Astrocyte of the hippocampus (primary cell): ENCODE data around the gene EEFSEC.
A peak's percentile ranks its signal among the peaks of the same experiment; 100 is the strongest.
"Not testable (repeated sequence)": the region's sequence is repeated elsewhere in the genome, so short reads cannot be mapped to it uniquely, and the experiment has no call there.

ENCODE experiments used
- DNase-seq: peaks from one replicate; pipeline ENCODE4 v3.0.0; 2011; ENCODE audit warnings: low read depth, low spot score

Gene EEFSEC

DNA sequence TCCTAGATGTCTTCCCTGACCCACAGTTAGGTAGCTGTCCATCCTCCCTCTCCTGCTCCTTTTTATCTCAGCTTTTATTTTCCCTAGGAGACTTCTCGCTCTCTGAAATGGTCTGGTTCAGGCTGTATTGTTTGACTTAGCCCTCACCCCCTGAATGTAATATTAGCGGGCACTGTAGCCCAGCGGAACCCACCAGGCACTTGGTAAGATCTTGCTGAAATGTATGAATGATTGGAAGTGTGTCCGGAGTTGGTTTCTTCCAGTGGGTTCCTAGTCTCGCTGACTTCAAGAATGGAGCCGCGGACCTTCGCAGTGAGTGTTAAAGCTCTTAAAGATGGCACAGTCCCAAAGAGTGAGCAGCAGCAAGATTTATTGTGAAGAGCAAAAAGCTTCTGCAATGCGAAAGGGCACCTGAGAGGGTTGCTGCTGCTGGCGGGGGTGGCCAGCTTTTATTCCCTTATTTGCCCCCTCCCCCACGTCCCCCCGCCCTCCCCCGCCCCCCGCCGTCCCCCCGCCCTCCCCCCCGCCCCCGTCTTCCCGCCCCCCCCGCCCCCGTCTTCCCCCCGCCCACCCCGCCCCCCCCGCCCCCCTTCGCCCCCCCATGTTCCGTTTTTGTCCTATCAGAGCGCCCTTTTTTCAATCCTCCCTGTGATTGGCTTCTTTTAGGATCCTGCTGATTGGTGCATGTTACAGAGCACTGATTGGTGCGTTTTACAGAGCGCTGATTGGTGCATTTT, 694 bp upstream of the EEFSEC start:
- no peak for DNase-seq

DNA sequence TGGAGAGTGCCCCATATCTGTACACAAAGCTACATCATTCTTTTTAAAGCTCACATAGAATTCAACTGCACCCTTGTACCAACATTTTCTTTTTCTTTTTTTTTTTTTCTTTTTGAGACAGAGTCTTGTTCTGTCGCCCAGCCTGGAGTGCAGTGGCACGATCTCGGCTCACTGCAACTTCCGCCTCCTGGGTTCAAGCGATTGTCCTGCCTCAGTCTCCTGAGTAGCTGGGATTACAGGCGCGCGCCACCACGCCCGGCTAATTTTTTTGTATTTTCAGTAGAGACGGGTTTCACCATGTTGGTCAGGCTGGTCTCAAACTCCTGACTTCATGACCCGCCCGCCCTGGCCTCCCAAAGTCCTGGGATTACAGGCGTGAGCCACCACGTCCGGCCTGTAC, 1.1 kb downstream of the EEFSEC start:
- not testable (repeated sequence) for DNase-seq

DNA sequence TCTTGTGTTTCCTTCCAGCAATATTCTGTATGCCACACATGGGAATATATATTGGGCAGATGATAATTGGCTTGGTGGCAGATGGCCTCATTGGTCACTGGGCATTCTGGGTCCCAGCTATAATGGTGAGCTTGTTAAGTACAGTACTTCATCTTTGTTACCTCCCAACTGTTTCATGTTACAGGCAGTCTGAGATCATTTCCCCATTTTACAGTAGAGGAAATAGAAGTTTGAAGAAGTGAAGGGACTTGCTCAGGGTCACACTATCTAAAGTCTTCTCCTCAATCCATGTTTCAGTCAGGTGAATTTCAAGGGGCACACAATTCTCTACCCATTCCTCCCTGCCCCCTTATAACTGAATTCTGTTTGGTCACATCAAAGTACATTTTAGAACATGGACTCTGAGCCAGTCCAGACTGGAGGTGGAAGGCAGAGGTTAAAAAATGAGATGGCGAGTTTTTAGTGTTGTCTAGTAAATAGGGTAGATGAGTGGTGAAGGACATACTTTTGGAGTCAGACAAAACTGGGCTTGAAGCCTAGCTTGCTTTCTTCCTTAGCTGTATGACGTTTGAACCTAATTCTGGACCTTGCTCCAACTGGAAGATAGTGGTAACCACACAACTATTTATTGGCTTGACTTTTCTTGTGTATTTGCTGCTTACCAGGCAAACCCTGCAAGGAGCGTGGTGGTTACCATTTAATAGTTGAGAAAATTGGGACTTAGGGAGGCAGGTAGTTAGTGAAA, 2.5 kb downstream of the EEFSEC start:
- no peak for DNase-seq

DNA sequence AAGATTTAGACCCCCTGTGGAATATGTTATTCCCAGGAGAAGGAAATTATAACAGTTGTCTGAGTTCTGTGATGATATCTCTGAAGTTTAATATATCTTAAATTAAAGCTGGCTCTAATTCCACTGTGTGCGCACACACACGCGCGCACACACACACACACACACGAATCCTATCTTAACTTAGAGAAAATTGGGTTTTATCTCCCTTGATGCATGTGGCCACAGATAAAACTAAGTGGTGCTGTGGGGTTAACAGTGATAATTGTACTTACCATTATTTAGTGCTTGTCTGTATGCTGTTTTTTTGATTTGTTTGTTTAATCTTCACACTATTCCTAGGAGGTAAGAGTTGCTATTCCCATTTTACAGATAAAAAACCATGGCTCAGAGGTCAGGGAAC, 7.4 kb downstream of the EEFSEC start:
- no peak for DNase-seq

DNA sequence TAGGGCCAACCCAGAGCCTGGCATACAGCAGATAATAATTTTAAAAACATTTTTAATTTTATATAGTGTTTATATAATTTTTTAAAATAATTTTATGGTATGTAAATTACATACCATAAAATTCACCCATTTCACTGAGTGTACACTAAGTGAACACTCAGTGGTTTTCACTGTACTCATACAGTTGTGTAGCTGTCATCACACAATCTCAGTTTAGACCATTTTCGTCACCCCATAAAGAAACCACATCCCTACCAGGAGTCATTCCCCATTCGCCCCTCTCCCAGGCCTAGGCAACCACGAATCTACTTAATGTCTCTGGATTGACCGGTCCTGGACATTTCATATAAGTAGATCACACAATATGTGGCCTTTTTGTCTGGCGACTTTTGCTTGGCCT, 10.2 kb downstream of the EEFSEC start:
- no peak for DNase-seq

DNA sequence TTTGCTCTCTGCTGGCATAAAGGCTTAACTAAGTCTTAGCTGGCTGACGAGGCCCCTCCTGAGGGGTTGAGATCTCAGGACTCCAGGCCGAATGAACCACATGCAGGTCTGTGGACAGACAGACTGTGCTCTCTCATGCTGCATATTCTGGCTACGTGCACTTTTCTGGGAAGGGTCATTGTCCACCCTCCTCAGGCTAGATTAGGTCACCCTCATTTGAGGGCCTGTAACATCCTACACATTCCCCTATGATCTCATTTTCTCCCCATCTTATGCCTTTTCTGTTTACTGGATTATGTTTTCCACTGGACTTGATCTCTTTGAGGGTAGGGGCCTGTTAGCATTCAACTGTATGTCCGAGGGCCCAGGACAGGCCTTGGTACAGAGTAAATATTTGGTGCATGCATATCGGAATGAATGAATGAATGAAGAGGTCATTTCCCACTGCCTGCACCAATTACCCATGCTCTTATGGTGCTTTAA, 13.7 kb downstream of the EEFSEC start:
- DNase-seq = no peak

DNA sequence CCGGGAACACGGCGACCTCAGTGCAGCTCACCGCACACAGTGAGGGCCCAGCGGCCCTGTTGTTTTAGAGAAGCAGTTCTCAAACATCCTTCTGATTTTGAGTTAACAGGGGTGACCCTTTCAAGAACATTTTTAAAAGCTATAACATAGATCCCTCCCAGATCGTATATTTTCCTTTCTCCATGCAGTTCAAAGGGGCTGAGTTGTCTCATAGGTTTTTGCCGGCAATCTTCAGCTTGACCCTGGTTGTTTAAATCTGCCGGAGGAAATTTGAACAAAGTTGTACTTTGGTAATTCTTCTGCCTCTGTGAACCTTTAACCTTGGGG, 14.3 kb downstream of the EEFSEC start:
- DNase-seq = no peak

DNA sequence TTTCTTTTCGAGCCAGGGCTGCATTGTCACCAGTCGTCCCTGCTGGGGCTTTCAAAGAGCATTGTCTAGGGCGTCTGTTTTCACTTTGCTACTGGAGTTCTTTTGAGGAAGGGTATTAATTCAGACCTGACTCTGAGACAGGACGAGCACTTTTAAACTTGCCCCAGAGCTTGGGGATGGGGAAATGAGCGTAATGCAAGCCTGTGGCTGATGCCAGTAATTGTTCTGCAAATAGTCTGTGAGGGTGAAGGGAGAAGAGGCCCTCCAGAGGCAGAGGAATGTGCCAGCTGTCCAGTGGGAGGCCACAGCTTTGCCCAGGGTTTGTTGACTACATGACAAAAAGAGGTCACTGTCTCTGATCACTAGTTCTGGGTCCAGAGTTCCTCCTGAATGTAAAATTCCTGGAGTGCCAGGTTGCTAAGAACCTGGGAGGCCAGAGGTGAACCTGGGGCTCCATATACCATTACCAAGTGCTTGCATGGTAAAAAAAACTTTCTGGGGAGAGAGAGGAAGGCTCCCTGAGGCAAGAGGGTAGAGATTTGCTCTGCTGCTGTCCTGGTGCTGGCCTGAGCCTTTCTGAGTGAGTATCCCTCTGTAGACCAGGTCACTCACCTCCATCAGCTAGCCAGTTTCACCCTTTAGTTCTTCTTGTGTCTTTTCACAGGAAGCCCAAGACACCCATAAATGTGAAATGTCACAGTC, 14.8 kb downstream of the EEFSEC start:
- no peak for DNase-seq

DNA sequence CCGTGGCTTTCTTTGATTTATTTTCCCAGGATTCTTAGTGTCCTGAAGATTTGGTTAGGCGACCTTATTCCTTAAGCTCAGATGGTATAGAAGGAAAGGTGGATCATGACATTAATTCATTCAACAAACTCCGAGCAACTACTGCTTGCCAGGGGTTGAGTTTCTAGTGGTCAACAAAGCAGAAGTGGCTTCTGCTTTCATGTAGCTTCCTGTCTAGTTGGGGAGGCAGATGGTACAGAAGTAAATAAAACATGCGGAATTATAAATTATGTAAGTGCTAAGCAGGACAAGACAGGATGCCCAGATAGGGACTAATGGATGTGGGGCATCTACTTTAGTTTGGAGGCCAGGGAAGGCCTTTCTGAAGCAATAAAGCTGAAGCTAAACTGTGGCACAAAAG, 15.6 kb downstream of the EEFSEC start:
- no peak for DNase-seq

DNA sequence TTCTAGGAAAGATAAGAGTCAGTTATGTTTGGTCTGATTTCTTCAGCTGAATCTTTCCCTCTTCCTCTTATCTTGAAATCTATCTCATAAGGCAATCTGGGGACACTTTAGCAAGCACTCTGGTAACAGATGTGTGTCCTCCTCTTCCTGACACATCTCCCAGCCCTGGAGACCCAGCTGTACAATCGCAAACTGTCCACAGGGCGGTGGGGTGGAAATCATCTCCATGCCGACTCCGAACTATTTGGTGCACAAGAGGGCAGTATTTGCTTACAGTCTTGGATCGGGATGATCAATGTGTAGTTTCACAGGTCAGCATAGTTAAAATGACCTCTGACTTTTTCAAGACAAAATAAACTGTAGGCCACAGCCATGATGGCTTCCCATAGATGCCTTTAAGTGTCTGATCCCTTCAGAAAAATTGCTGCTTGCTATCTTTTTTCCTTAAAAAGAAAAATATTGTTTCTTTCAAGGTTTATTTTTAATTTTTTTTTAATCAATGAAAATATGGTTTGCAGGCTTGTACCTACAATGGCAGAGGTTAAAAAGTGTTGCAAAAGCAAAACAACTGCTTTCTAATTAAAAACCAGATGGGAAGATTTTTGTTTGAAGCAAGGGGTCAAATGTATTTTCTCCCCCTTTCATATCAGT, 17.7 kb downstream of the EEFSEC start:
- DNase-seq = peak; percentile 84

DNA sequence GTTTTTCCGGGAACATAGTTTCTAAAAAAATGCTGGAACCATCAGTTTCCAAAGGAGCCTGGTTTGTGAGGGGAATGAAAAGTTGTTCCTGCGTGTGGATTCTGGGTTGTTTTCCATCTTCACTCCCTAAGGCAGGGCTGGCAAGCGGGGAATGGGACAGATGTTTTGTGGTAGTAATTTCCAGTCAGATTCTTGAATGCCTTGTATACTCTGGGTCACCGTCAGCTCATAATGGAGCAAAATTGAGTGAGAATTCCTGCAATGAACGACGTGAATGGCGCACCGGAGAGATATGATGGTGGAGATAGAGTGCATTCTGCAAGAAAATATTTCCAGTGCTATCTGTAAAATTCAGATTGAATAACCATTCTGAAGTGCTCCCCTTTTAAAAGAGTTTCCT, 19.9 kb downstream of the EEFSEC start:
- DNase-seq = no peak

DNA sequence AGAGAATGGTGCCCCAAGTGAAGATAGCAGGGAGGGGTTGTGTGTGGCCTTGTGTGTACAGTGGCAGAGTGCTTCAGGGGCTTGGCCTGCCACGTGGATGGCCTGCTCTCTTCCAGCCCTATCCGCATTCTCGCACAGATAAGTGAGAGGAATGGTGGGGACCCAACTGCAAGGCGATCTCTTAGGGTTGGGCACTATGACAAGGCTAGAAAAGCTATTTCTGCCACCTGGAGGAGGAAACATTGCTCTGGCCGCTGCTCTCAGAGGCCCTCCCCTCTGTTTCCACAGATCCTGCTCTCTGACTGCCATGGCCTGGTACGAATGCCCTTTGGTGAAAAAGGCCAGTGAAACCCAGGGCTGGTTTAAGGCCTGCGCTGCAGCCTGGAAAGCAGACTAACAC, 20.6 kb downstream of the EEFSEC start:
- no peak for DNase-seq

DNA sequence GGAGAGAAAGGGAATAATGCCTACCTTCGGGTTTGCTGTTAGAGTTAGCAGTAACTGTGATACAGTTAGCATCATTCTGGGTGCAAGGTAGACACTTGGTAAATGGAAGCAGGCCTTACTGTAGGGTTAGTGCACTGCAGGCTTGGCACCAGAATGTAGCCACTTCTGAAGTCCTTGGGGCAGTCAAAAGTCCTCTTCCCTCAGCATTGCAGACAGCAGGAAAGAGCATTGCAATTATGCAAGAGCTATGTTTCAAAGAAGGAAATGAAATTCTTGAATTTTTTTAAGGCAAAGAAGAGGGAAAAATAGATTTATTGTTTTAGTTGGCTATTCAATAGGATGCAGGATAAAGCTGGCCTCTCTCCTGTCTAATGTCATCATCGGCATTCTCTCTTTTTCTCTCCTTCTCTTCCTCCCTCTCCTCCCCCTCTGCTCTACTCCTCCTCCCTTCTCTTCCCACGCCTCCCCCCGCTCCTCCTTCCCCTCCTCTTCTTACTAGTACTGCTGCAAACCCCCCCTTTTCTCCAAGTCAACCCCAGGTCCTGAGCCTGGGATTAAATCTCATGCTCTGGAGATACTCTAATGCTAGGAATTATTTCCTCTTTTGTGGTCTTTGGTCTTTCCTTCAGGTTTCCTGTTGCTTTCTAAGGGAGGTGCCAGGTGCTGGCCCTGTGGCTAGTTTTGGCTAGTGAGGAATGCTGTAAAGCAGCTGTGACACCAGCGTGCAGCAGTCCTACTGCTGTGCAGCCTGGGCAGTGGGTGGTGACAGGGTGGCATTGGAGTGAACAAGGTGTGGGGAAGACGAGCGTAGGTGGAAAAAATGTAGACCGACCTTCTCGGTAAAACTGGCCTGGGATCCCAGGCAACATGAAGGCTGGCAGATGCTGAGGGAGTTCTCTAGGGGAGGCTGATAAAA, 21.7 kb downstream of the EEFSEC start:
- no peak for DNase-seq

DNA sequence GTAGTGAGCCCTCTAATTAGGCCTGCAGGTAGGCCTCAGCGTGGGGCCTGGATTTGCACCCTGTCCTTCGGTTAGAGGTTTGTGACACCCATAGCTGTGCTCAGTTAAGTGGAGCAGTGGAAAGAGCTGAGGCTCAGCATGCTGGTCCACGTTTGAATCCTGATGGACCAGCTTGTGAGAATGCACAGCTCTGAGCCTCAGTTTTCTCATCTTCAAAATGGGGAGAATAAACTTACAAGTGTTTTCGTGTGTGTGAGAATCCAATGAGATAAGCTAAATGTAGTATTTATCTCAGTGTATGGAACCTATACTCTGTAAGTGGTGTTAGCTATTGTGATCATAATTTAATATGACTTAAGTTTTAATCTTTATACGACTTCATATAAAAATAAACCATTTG, 22.5 kb downstream of the EEFSEC start:
- DNase-seq = no peak

DNA sequence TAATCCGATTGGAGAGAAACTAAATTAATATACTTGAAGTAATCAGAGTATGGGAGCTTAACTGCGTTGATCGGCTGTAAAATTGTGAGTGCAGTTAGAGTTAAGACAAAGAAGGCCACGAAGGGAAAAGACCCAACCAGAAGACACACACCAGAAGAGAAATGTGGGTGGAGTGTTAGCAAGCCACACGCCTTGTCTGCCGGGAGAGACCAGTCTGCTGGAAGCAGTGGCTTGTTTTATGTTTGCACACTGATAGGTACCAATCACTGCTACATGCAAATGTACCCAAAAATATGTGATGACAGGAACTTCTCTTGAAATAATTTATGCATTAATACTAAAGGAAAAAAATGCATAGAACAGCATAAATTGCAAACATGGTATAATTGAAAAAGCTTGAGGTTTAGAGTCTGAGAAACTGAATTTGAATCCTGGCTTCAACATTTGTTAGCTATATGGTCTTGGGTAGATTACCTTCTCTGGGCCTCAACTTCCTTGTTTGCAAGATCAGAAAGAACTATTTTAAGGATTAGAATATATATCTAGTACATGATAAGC, 23.1 kb downstream of the EEFSEC start:
- no peak for DNase-seq

DNA sequence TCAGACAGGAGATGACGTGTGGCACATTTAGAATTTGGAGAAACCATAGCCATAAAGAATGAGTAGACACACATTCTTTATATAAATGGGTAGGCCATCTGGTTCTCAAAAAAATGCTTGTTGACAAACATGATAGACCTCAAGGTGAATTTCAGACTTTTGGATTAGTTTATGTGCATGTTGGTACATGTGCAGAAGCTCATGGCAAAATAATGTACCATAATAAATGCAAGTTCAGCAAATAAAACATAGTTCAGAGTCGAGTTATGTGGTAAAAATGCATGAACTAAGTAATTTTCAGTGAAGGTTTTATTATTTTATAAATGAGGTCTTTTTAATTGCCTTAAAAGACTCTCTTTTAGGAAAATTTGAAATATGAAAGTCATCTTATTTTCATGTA, 24.6 kb downstream of the EEFSEC start:
- no peak for DNase-seq

DNA sequence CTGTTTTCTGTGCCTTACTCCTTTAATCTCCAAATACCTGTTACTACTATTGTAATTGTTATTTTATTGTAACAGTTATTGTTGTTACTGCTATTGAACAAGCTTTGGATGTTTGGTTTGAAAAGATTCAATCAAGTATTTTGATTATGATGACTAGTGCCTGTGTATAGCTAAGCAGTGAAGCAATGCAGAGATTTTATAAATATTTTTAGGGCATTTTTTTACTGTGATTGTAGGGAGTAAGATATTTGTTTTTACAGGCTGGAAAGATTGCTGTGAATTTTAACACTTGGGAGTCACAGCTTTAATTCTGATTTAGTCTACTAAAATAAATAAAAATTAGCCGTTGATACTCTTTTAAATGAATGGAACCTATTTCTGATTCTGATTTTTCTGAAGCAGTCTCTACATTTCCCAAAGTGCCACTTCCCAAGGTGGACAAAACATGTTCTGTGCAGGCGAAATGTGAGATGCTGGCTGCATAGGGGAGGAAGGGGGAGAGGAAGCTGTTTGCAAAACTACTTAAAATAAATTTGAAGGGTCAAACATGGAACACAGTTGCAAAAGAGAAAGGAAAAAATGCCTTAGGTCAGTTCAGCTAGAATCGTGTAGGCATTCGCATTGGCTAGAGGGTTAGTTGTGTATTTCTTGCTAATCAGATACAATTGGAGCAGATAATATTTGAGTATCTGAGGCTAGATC, 25.7 kb downstream of the EEFSEC start:
- no peak for DNase-seq

DNA sequence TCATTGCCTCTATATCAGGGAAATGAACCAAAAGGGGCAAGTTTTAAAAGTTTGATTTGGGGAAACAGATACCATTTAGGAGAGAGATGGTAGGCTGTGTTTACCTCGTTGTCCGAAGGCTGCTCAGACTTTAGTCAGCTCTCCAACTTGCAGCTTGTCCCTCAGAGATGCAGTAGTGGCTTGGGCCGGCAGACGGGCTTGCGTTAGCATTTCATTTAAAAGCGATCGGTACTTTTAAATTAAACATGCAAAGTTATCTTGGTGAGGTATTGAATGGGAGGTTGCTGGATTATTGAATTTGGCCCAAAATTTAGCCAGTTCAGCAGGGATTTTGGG, 26.2 kb downstream of the EEFSEC start:
- no peak for DNase-seq

DNA sequence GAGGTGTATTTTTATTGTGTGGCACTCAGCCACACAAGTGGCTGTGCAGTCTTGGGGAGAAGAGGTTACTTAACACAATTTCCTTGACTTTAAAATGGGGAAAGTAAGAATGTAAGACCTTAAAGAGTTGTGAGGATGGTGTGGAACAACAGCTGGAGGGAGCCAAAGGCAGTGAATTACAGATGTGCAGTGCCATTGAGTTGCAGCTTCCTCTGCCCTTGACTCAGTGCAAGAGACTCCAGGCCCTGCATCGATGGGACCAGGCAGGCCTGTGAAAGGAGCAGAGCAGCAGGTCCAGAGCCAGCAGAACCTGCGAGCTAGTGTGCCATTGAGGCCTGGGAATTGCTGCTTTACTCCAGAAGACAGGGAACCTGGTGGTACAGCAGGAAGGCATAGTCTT, 27.2 kb downstream of the EEFSEC start:
- DNase-seq = no peak

DNA sequence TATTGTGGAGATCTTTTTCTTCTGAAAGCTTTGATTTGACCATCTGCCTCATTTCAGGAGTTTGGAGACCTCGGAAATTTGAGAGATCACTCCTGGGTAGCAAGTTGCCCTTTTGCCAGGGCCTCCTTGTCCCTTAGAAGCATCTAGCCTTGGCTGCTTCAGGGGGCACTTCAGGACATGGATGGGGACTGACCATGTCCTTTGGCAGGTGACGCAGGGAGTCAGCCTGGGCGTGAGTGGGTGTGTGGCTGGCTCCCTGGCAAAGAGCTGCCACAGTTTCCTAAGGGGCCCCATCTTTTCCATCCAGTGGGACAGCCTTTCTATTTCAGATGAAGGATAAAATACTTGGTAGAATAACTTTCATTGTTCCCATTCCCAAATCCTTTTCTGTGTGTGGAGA, 27.6 kb downstream of the EEFSEC start:
- DNase-seq = no peak
